ENCODE data around the gene ZNF407.

ZNF407 gene

DNA sequence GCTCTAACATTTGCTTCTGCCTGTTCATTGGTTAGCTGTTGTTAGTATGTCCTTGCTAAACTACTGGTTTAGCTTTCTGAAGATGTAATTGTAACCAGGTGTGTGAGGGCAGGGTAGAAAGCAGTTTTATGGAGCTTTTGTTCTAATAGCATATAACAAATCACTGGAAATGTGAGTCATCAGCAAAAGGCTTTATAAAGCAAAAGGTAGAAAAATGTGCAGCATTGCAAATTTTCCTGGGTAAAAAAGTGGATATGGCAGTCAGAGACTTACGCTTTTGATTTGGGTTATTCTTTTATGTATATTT lies 85.3 kb downstream of the ZNF407 start:
- no peak overlapping the region for H2AFZ ChIP-seq (ENCODE audit: low read depth)
- H3K4me3 ChIP-seq (IDR thresholded peaks at IDR 0.05; ENCODE audit: insufficient read depth, low read depth, low read length) = no peak overlapping the region
- no peaks in the 10 kb centered on the region for H3K79me2 ChIP-seq (ENCODE audit: insufficient read depth, low read depth)
- H3K36me3 ChIP-seq (ENCODE audit: insufficient read depth) = no peaks in the 10 kb centered on the region
- no peaks in the 10 kb centered on the region for H3K27me3 ChIP-seq (ENCODE audit: insufficient read depth, low read depth)
- peaks cover 33% of the 10 kb centered on the region for H3K4me1 ChIP-seq (ENCODE audit: low read depth, poor library complexity, severe bottlenecking)
- no peak overlapping the region for H3K27ac ChIP-seq
- no peak overlapping the region for H3K9ac ChIP-seq
- TF ChIP-seq, protein P1, sequence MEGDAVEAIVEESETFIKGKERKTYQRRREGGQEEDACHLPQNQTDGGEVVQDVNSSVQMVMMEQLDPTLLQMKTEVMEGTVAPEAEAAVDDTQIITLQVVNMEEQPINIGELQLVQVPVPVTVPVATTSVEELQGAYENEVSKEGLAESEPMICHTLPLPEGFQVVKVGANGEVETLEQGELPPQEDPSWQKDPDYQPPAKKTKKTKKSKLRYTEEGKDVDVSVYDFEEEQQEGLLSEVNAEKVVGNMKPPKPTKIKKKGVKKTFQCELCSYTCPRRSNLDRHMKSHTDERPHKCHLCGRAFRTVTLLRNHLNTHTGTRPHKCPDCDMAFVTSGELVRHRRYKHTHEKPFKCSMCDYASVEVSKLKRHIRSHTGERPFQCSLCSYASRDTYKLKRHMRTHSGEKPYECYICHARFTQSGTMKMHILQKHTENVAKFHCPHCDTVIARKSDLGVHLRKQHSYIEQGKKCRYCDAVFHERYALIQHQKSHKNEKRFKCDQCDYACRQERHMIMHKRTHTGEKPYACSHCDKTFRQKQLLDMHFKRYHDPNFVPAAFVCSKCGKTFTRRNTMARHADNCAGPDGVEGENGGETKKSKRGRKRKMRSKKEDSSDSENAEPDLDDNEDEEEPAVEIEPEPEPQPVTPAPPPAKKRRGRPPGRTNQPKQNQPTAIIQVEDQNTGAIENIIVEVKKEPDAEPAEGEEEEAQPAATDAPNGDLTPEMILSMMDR (conservative IDR thresholded peaks at IDR 0.05; ENCODE audit: low read depth, low read length) = no peak
- no peaks in the 10 kb centered on the region for H4K20me1 ChIP-seq (ENCODE audit: insufficient read depth)
- no peak overlapping the region for H3K4me2 ChIP-seq

DNA sequence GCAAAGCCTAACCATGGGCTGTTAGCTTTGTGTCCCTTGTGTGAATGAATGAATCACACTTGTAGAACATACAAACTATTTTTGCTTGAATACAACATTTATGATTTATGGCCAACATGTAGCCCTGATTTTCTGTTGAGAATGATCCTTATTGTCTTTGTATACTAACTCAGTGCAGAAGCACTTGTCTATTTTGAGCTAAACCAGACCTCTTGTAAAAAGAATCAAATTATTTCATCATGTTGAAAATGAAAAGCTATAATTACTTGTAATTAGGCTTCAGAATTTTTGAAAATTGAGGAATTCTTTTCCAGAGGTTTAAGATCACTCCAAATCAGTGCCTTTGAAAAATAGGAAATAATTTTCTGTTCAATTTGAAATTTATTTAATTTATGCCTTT lies 85.9 kb downstream of the ZNF407 start:
- Histone ChIP-seq H3K4me1 (ENCODE audit: low read depth, poor library complexity, severe bottlenecking) (peaks cover 33% of the 10 kb centered on the region), H3K4me2 (no peak overlapping the region), H2AFZ (ENCODE audit: low read depth) (no peak overlapping the region), H3K27ac (no peak overlapping the region), H3K4me3 (IDR thresholded peaks at IDR 0.05; ENCODE audit: insufficient read depth, low read depth, low read length) (no peak overlapping the region), H3K36me3 (ENCODE audit: insufficient read depth) (no peaks in the 10 kb centered on the region), H3K9ac (no peak overlapping the region), H4K20me1 (ENCODE audit: insufficient read depth) (no peaks in the 10 kb centered on the region), H3K27me3 (ENCODE audit: insufficient read depth, low read depth) (no peaks in the 10 kb centered on the region), H3K79me2 (ENCODE audit: insufficient read depth, low read depth) (no peaks in the 10 kb centered on the region)
- TF ChIP-seq, protein P1 (conservative IDR thresholded peaks at IDR 0.05; ENCODE audit: low read depth, low read length) = no peak

DNA sequence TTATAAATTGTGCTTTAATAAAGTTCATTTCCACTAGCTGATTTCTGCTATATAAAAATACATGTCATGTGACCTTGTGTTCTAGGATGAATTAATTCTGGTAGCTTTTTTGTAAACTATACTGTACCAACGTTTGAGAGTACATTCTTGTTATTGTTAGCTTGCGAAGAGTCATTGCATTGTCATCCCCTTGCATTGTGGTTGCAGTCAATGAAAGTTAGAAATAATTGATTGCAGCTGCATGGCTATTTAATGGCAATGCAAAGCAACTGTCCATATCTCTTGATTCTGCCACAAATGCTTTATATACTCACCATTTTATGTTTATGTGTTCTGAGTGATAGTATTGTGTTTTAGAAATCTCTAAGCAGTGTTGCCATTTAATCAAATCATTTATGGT lies 91.6 kb downstream of the ZNF407 start:
- TF ChIP-seq, protein P1 (conservative IDR thresholded peaks at IDR 0.05; ENCODE audit: low read depth, low read length) = no peak

DNA sequence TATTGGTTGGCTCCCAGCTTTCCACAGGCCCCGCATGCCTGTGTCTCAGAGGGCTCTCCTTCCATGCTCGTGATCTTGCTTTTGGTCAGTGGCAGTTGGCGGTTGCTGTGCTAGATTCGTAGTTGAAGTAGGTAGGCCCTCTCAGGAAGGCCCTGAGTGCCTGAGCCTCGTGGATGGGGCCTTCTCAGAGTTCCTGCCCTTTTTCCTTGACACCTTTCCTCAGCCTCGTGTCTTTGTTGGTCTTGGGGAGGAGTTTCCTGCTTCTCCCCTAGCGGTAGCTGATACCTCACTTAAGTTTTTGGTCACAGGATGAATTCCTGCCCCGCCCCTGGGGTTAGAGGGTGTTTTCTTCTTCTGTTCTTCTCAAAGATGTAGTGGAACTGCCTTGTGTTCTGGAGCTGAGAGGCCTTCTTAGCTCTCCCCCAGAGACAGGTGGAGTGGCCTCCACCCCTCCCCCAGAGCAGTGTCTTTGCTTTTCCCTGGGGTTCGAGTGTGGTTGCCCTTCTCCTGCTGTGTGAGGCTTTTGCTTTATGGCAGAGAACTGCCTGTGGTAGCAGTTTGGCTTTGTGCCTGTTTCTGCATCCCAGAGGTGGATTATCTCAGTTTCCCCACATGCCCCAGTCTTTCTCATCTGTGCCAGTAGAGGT lies 94.8 kb downstream of the ZNF407 start:
- Histone ChIP-seq H2AFZ (ENCODE audit: low read depth) (no peak overlapping the region), H3K79me2 (ENCODE audit: insufficient read depth, low read depth) (no peaks in the 10 kb centered on the region), H3K4me2 (no peak overlapping the region), H3K4me3 (IDR thresholded peaks at IDR 0.05; ENCODE audit: insufficient read depth, low read depth, low read length) (no peak overlapping the region), H3K4me1 (ENCODE audit: low read depth, poor library complexity, severe bottlenecking) (no peaks in the 10 kb centered on the region), H4K20me1 (ENCODE audit: insufficient read depth) (no peaks in the 10 kb centered on the region), H3K27ac (no peak overlapping the region), H3K9ac (no peak overlapping the region), H3K36me3 (ENCODE audit: insufficient read depth) (no peaks in the 10 kb centered on the region), H3K27me3 (ENCODE audit: insufficient read depth, low read depth) (no peaks in the 10 kb centered on the region)
- TF ChIP-seq, protein P1 (conservative IDR thresholded peaks at IDR 0.05; ENCODE audit: low read depth, low read length) = no peak

More for the DNA sequence above, 91.6 kb downstream of the ZNF407 start:
- H3K27me3 ChIP-seq (ENCODE audit: insufficient read depth, low read depth) = no peaks in the 10 kb centered on the region
- no peak overlapping the region for H3K27ac ChIP-seq
- H3K79me2 ChIP-seq (ENCODE audit: insufficient read depth, low read depth) = no peaks in the 10 kb centered on the region
- no peak overlapping the region for H3K4me2 ChIP-seq
- no peaks in the 10 kb centered on the region for H3K4me1 ChIP-seq (ENCODE audit: low read depth, poor library complexity, severe bottlenecking)
- no peak overlapping the region for H3K4me3 ChIP-seq (IDR thresholded peaks at IDR 0.05; ENCODE audit: insufficient read depth, low read depth, low read length)
- H3K9ac ChIP-seq = no peak overlapping the region
- H3K36me3 ChIP-seq (ENCODE audit: insufficient read depth) = no peaks in the 10 kb centered on the region
- H2AFZ ChIP-seq (ENCODE audit: low read depth) = no peak overlapping the region
- no peaks in the 10 kb centered on the region for H4K20me1 ChIP-seq (ENCODE audit: insufficient read depth)

Data from KMS-11 (cell line).